Cardiac muscle cell (in vitro differentiated cells and primary cell): ENCODE data around the gene TBC1D5. TPM values are rescaled to one million over a fixed set of nuclear protein-coding genes. Genes with fewer than 3 reads are reported as not detected.
"Not testable (repeated sequence)": the region's sequence is repeated elsewhere in the genome, so short reads cannot be mapped to it uniquely, and the experiment has no call there.

ENCODE experiments used
- DNase-seq, 2 donors: peaks; one replicate each; pipeline versions ENCODE4 v3.0.0 to v3.0.0-alpha.2; 2010 to 2017; ENCODE audit warnings: low read depth in 1 of 2, low spot score in 1 of 2
- H3K27ac ChIP-seq: fragments of 200-600 bp; sonication (generic); 2 replicates; pipeline ENCODE4 v1.5.1; 2016
- H3K27me3 ChIP-seq: fragments of 200-600 bp; sonication (generic); 2 replicates; pipeline ENCODE4 v1.6.0; 2016; ENCODE audit warnings: control low read depth
- H3K36me3 ChIP-seq: fragments of 200-600 bp; sonication (generic); 2 replicates; pipeline ENCODE4 v1.5.1; 2016; ENCODE audit warnings: control low read depth
- H3K4me1 ChIP-seq: fragments of 200-600 bp; sonication (generic); 2 replicates; pipeline ENCODE4 v1.8.1; 2017; ENCODE audit warnings: low read depth, mild to moderate bottlenecking, mixed run types
- H3K4me3 ChIP-seq: fragments of 200-600 bp; sonication (generic); 2 replicates; pipeline ENCODE4 v1.5.1; 2016; ENCODE audit warnings: mild to moderate bottlenecking
- H3K9me3 ChIP-seq: fragments of 200-600 bp; sonication (generic); 2 replicates; pipeline ENCODE4 v1.5.1; 2017; ENCODE audit warnings: low read depth, mild to moderate bottlenecking, control low read depth
- polyA plus RNA-seq: library from polyadenylated mRNA; unstranded; fragments of >200 nt; fragmentation: Nextera tagmentation; extraction: Ambion mirVana; gene quantifications from 2 replicates; pipeline ENCODE4 v1.2.1, GENCODE V29; 2016
- total RNA-seq: library from RNA; depleted of rRNA; stranded (reverse); fragments of >200 nt; gene quantifications from 2 replicates; pipeline ENCODE4 v1.2.3, GENCODE V29; 2016
- TF ChIP-seq, protein P1 (sequence below): IDR thresholded peaks from 2 replicates; pipeline ENCODE4 v1.5.1; 2012; ENCODE audit warnings: low read depth, mild to moderate bottlenecking, low read length

Gene TBC1D5
- total and polyA plus RNA-seq, 2 experiments from 2014 or later: 34.5 to 66.6 TPM

DNA sequence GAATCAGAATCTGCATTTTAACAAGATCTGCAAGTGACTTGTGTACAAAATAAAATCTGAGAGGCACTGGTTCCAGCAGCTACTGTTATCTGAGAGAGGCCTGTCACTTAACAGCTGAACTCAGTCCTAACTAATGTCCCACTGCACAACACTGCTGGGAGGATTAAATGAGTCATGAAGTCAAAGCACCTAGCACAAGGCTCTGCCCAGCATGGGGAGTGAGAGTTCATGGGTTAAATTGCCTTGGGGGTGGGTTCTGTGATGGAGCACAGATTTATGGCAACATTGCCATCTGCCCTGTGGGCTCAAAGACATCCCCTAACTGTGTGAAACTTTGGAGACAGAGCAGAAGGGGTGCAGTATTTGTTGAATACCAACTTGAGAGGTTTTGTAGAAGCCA, 606.7 kb downstream of the TBC1D5 start:
- Histone ChIP-seq H3K27ac (no peak overlapping the region), H3K27me3 (no peaks in the 10 kb centered on the region), H3K4me1 (no peaks in the 10 kb centered on the region), H3K4me3 (no peak overlapping the region), H3K9me3 (no peaks in the 10 kb centered on the region), H3K36me3 (no peaks in the 10 kb centered on the region)
- no peak for DNase-seq
- TF ChIP-seq, protein P1, sequence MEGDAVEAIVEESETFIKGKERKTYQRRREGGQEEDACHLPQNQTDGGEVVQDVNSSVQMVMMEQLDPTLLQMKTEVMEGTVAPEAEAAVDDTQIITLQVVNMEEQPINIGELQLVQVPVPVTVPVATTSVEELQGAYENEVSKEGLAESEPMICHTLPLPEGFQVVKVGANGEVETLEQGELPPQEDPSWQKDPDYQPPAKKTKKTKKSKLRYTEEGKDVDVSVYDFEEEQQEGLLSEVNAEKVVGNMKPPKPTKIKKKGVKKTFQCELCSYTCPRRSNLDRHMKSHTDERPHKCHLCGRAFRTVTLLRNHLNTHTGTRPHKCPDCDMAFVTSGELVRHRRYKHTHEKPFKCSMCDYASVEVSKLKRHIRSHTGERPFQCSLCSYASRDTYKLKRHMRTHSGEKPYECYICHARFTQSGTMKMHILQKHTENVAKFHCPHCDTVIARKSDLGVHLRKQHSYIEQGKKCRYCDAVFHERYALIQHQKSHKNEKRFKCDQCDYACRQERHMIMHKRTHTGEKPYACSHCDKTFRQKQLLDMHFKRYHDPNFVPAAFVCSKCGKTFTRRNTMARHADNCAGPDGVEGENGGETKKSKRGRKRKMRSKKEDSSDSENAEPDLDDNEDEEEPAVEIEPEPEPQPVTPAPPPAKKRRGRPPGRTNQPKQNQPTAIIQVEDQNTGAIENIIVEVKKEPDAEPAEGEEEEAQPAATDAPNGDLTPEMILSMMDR: no peak

DNA sequence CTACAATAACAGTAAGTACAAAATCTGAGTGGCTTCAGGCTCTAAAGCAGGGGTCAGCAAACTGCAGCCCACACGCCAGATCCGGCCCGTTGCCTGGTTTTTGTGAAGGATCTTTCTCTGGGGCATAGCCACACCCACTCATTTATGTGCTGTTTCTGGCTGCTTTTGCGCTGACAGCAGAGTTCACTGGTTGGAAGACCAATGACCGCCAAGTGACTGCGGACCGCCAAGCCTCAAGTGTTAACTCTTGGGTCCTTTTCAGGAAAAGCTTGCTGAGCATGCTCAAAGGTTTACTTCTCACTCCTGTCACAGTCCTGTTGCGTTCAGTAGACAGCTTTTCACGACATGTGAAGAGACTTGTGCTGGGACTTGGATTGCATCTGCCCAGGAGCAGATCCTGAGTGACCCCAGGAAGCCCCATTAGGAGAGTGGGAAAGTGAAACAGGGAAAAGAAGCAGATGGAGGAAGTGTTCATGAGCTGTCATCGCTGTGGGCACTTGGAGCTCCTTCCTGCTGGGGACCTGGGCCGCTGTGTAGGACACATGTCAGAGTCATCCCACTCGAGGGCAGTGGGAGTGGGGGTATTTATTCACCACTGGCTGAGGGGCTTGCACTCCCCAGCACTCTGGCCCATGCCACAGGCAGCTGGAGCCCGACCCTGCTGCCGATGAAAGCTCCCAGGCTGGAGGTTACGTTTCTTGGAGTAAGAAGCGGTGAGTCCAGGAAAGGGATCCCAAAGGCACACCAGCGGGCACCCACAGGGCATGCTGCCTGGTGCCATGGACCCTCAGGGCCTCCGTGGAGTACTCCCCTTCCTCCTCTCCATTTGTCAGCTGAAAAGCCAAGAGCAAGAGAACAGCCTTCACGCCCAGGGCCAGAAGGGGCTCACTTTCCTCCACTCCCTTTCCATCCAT, 608.5 kb downstream of the TBC1D5 start:
- H3K27ac ChIP-seq: no peak overlapping the region
- no peaks in the 10 kb centered on the region for H3K4me1 ChIP-seq
- H3K4me3 ChIP-seq: no peak overlapping the region
- no peaks in the 10 kb centered on the region for H3K27me3 ChIP-seq
- TF ChIP-seq, protein P1: no peak
- no peaks in the 10 kb centered on the region for H3K36me3 ChIP-seq
- H3K9me3 ChIP-seq: no peaks in the 10 kb centered on the region
- peak in 1 of 2 donors; percentile 19 for DNase-seq

DNA sequence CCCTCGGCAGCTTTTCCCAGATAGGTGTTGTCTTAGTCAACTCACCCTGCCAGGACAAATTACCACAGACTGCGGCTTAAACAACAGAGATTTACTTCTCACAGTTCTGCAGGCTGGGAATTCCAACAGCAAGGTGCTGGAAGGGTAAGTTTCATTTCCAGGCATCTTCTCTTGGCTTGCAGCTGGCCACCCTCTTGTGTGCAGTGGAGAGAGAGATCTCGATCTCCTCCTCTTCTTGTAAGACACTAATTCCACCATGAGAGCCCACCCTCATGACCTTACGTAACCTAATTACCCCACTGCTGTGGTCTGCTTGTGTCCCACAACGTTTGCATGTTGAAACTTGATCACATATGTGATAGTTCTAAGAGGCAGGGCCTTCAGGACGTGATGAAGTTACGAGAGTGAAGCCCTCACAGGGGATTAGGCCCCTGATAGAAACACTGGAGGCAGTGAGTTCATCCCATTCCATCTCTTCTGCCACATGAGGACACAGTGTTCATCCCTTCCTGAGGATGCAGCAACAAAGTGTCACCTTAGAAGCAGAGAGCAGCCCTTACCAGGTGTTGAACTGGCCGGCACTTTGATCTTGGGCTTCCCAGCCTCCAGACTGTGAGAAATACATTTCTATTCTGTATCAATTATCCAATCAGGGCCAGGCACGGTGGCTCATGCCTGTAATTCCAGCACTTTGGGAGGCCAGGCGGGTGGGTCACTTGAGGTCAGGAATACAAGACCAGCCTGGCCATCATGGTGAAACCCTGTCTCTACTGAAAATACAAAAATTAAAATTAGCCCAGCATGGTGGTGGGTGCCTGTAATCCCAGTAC, 609.9 kb downstream of the TBC1D5 start:
- Histone ChIP-seq H3K36me3 (no peaks in the 10 kb centered on the region), H3K27ac (no peak overlapping the region), H3K4me1 (no peaks in the 10 kb centered on the region), H3K9me3 (no peaks in the 10 kb centered on the region), H3K4me3 (no peak overlapping the region), H3K27me3 (no peaks in the 10 kb centered on the region)
- TF ChIP-seq, protein P1: no peak
- DNase-seq: no peak

DNA sequence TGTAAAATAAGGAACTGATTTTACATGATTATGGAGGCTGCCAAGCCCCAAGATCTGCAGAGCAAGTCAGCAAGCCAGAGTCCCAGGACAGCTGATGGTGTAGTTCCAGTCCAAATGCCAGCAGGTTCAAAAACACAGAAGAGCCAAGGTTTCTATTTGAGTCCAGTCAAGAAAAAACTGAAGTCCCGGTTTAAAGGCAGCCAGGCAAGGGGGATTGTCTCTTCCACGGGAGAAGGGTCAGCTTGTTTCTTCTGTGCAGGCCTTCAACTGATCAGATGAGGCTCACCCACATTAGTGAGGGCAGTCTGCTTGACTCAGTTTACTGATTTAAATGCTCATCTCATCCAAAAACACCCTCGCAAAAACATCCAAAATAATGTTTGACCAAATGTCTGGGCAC, 611.5 kb downstream of the TBC1D5 start:
- H3K27me3 ChIP-seq: no peaks in the 10 kb centered on the region
- TF ChIP-seq, protein P1: no peak
- no peak overlapping the region for H3K27ac ChIP-seq
- no peaks in the 10 kb centered on the region for H3K36me3 ChIP-seq
- no peaks in the 10 kb centered on the region for H3K4me1 ChIP-seq
- no peak for DNase-seq
- no peak overlapping the region for H3K4me3 ChIP-seq
- H3K9me3 ChIP-seq: no peaks in the 10 kb centered on the region

GRCh38 chr3:17129556-17129955, 612.9 kb downstream of the TBC1D5 start:
- Histone ChIP-seq H3K4me1 (no peaks in the 10 kb centered on the region), H3K27me3 (no peaks in the 10 kb centered on the region), H3K9me3 (no peaks in the 10 kb centered on the region), H3K27ac (no peak overlapping the region), H3K36me3 (no peaks in the 10 kb centered on the region), H3K4me3 (no peak overlapping the region)
- no peak for DNase-seq
- TF ChIP-seq, protein P1: no peak

DNA sequence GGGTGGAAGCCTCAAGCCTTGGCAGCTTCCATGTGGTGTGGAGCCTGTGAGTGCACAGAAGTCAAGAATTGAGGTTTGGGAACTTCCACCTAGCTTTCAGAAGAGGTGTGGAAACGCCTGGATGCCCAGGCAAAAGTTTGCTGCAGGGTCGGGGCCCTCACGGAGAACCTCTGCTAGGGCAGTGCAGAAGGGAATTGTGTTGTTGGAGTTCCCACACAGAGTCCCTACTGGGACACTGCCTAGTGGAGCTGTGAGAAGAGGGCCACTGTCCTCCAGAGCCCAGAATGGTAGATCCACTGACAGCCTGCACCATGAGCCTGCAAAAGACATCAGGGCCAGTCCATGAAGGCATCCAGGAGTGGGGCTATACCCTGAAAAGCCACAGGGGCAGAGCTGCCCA, 613.8 kb downstream of the TBC1D5 start:
- H3K27ac ChIP-seq, H3K27me3 ChIP-seq, H3K4me1 ChIP-seq, H3K9me3 ChIP-seq, DNase-seq, H3K36me3 ChIP-seq, H3K4me3 ChIP-seq: not testable (repeated sequence)
